ENCODE data around the gene LAPTM5.
A peak's percentile ranks its signal among the peaks of the same experiment; 100 is the strongest.

The LAPTM5 gene

GRCh38 chr1:30735668-30736498 lies 21.7 kb downstream of the LAPTM5 start:
- H3K4me3 ChIP-seq (ENCODE audit: low read depth, low read length), result no peak overlapping the region
- DNase-seq (ENCODE audit: low read depth), result no peak

DNA sequence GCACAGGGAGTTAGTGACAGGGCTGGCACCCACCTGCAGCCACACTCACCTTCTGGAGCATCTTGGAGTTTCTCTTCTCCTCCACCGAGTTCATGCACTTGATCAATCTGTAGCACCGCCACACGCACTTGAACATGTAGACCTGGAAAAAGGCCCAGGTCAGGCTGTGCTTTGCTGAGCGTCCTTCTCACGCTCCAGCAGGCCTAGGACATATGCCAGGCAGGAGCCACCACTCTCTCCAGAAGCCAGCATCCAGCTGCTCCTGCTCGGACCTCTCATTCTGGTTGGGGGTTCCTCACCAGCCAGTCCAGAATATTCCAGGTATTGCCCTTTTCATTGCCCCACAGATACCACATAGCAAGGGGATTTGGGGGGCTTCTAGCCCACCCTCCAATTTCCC lies 22.4 kb downstream of the LAPTM5 start:
- no peak for DNase-seq (ENCODE audit: low read depth)
- no peak overlapping the region for H3K4me3 ChIP-seq (ENCODE audit: low read depth, low read length)

- no peak for DNase-seq (ENCODE audit: low read depth)
- no peak overlapping the region for H3K4me3 ChIP-seq (ENCODE audit: low read depth, low read length)
These were observed 23.0 kb downstream of the LAPTM5 start for GRCh38 chr1:30734580-30734979.

- no peak for DNase-seq (ENCODE audit: low read depth)
These were observed 23.5 kb downstream of the LAPTM5 start for GRCh38 chr1:30734106-30734505.

DNA sequence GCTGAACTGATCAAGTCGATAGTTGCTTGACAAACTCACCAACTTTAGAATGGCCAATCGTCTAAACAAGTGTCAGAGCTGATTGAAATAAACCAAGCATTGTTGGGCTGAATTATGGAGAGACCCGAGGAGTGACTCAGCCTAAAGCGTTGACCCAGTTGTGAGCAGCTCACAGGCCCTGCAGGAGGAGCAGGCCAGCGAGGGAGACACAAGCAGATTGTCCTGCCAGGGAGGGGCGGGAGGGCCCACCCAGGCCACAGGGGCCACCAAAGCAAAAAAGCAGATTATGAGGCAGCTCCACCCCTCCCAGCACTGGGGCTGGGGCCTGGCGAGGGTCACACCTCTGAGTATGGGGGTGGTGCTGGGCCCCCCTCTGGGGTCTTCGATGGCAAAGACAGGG lies 24.1 kb downstream of the LAPTM5 start:
- DNase-seq (ENCODE audit: low read depth), result no peak
- no peak overlapping the region for H3K4me3 ChIP-seq (ENCODE audit: low read depth, low read length)

More at GRCh38 chr1:30734106-30734505, 23.5 kb downstream of the LAPTM5 start:
- H3K4me3 ChIP-seq (ENCODE audit: low read depth, low read length), result no peak overlapping the region

DNA sequence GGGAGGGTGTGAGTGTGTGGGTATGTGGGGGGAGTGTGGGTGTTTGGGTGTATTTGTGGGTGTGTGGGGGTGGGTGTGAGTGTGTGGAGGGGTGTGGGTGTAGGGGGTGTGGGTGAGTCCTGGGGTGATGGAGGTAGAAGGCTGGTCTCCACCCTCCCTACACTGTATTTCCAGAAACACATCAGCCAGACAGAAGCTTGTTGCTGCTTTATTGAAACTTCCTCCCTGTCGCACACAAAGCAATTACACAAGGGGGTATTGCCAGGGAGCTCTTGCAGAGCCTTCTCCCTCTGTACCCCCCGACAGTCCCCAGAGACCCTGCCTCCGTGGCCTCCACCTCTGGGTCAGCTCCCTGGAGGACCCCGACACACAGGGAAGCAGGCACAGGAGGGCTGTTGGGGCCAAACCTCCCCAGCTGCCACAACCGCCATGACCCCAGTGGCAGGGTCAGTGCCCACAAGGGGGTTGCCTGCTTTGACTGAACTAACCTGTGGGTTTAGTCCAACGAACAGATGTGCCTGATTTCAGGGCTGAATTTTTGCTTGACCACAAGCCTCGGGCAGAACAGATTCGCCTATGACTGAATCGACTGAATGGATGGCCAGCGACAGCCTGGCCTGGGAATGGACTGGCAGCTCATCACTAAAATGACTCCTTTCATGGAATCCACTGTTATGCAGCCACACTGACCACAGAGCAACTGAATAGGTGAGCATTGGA lies 25.1 kb downstream of the LAPTM5 start:
- no peak overlapping the region for H3K4me3 ChIP-seq (ENCODE audit: low read depth, low read length)
- peak; percentile 52 for DNase-seq (ENCODE audit: low read depth)

DNA sequence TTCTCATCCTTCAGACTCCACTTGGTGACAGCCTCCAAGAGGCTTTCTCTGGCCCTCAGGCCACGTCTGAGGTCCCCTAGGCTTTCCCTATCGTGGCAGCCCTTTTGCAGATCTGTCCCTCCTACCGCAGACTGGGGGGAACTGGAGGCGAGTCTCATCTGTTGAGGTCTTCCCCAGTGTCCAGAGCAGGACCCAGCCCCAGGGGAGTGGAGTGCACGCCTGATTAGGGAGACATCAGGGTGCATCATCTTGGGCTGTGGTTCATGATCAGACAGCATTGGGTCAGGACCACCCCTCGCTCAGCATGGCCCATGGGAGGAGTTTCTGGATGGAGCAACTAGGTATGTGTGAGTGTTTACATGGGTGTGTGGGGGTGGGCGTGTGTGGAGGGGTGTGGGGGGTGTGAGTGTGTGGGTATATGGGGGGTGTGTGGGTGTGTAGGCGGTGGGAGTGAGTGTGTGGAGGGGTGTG lies 25.7 kb downstream of the LAPTM5 start:
- no peak overlapping the region for H3K4me3 ChIP-seq (ENCODE audit: low read depth, low read length)
- no peak for DNase-seq (ENCODE audit: low read depth)

DNA sequence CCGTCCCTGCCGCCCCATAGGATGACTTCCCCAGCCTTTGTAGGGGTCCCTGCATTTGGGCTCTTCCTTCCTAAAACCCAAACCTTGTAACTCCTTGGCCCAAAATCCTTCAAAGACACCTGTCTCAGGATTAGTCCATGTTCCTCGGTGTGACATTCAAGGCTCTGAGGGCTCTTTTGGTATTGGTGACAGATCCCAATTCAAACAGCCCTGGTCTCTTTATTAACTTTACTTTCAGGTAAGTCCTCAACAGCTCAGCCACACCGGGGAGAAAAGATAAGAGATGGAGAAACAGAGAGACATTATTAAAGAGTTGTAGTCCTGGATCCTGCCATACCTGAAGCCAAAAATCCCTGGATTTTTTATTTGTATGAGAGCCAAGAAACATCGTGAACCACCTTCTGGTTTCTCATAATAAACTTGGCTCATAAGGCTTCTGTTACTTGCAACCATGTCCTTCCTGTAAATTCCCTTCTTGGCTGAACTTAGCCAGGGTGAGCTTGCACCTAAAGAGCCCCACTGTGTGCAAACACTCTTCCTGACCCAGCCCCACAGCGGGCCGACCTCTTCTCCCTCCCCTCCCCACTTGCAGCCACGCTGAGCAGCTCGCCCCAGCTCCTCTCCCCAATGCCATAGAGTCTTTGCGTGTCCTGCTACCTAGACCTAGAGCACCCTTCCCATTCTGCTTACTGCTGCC lies 26.3 kb downstream of the LAPTM5 start:
- no peak overlapping the region for H3K4me3 ChIP-seq (ENCODE audit: low read depth, low read length)
- no peak for DNase-seq (ENCODE audit: low read depth)

- H3K4me3 ChIP-seq (ENCODE audit: low read depth, low read length), result no peak overlapping the region
- DNase-seq (ENCODE audit: low read depth), result no peak
These were observed 27.0 kb downstream of the LAPTM5 start for GRCh38 chr1:30730346-30731108.

GRCh38 chr1:30729901-30730300 lies 27.7 kb downstream of the LAPTM5 start:
- DNase-seq (ENCODE audit: low read depth), result no peak
- H3K4me3 ChIP-seq (ENCODE audit: low read depth, low read length), result no peak overlapping the region

- H3K4me3 ChIP-seq (ENCODE audit: low read depth, low read length), result no peak overlapping the region
- DNase-seq (ENCODE audit: low read depth), result no peak
These were observed 28.5 kb downstream of the LAPTM5 start for GRCh38 chr1:30728832-30729638.

GRCh38 chr1:30728340-30728739 lies 29.2 kb downstream of the LAPTM5 start:
- DNase-seq (ENCODE audit: low read depth), result no peak
- no peak overlapping the region for H3K4me3 ChIP-seq (ENCODE audit: low read depth, low read length)

DNA sequence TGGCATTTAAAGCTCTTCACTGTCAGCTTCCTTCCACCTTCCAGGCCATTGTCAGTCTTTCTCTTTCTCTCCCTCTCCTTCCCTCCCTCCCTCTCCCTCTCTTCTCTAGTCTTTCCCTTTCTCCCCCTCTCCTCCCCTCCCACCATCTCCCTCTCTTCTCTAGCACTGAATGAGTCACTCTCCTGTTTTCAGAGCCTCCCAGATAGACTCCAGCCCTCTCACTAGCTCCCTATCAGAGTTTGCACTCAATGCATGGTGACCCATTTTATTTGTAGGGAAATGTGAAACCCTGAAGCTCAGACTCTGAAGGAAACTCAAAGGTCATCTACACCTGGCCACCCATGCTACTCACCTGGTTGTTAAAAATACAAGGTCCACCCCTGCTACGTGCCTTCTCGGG lies 29.8 kb downstream of the LAPTM5 start:
- no peak overlapping the region for H3K4me3 ChIP-seq (ENCODE audit: low read depth, low read length)
- no peak for DNase-seq (ENCODE audit: low read depth)

GRCh38 chr1:30726773-30727684 lies 30.5 kb downstream of the LAPTM5 start:
- no peak for DNase-seq (ENCODE audit: low read depth)

GRCh38 chr1:30726236-30726635 lies 31.3 kb downstream of the LAPTM5 start:
- no peak for DNase-seq (ENCODE audit: low read depth)

More at GRCh38 chr1:30726773-30727684, 30.5 kb downstream of the LAPTM5 start:
- no peak overlapping the region for H3K4me3 ChIP-seq (ENCODE audit: low read depth, low read length)

GRCh38 chr1:30725450-30726095 lies 32.0 kb downstream of the LAPTM5 start:
- DNase-seq (ENCODE audit: low read depth), result no peak
- no peak overlapping the region for H3K4me3 ChIP-seq (ENCODE audit: low read depth, low read length)

More at GRCh38 chr1:30726236-30726635, 31.3 kb downstream of the LAPTM5 start:
- H3K4me3 ChIP-seq (ENCODE audit: low read depth, low read length), result no peak overlapping the region
